Large intestine (tissue), 3 donors: ENCODE data around the gene DCAF15. TPM values are rescaled to one million over a fixed set of nuclear protein-coding genes. Genes with fewer than 3 reads are reported as not detected.

Source experiments
- DNase-seq, 2 donors: peaks; one replicate each; pipeline versions ENCODE4 v3.0.0 to v3.0.0-alpha.2; 2013
- H3K27ac ChIP-seq: one replicate; pipeline ENCODE4 v1.5.1; 2013; ENCODE audit warnings: low read length
- H3K27me3 ChIP-seq: 2 replicates; pipeline ENCODE4 v1.6.1; 2013; ENCODE audit warnings: low read length; ENCODE audit not compliant: control insufficient read depth, insufficient read depth
- H3K36me3 ChIP-seq: 2 replicates; pipeline ENCODE4 v1.6.1; 2013; ENCODE audit warnings: low read length; ENCODE audit not compliant: control insufficient read depth, insufficient read depth
- H3K4me1 ChIP-seq: one replicate; pipeline ENCODE4 v1.6.1; 2013; ENCODE audit warnings: low read length; ENCODE audit not compliant: control insufficient read depth, insufficient read depth
- H3K4me3 ChIP-seq: one replicate; pipeline ENCODE4 v1.5.1; 2013; ENCODE audit warnings: low read length
- H3K9me3 ChIP-seq: one replicate; pipeline ENCODE4 v1.6.1; 2013; ENCODE audit warnings: mild to moderate bottlenecking, low read depth, low read length, moderate library complexity; ENCODE audit not compliant: control insufficient read depth
- WGBS: methylation state at CpG from one replicate; pipeline ENCODE4 v1.1.5; 2013; ENCODE audit warnings: low lambda C conversion rate; ENCODE audit not compliant: insufficient coverage; 5-methylcytosine and 5-hydroxymethylcytosine counted together
- polyA plus RNA-seq: library from polyadenylated mRNA; unstranded; fragments of 120-200 nt; gene quantifications from one replicate; pipeline ENCODE4 v1.2.1, GENCODE V29; 2013

Gene DCAF15
- polyA plus RNA-seq, 1 donor = 26.8 TPM

GRCh38 chr19:13984186-13984585, 31.9 kb downstream of the DCAF15 start:
- Histone ChIP-seq H3K36me3 (peaks cover 29% of the 10 kb centered on the region), H3K27ac (no peak overlapping the region), H3K4me1 (peaks cover 47% of the 10 kb centered on the region)

GRCh38 chr19:13984875-13985741, 32.8 kb downstream of the DCAF15 start:
- H3K4me3 ChIP-seq = no peak overlapping the region
- H3K36me3 ChIP-seq = peaks cover 29% of the 10 kb centered on the region
- H3K4me1 ChIP-seq = peaks cover 37% of the 10 kb centered on the region
- no peaks in the 10 kb centered on the region for H3K27me3 ChIP-seq
- peak overlapping the region; percentile 73 for H3K27ac ChIP-seq
- WGBS = no CpG with 5 or more reads among the region's 25 CpGs
- no peak for DNase-seq
- H3K9me3 ChIP-seq = no peaks in the 10 kb centered on the region

More at GRCh38 chr19:13984186-13984585, 31.9 kb downstream of the DCAF15 start:
- no CpG with 5 or more reads among the region's 15 CpGs for WGBS
- no peak for DNase-seq
- H3K4me3 ChIP-seq = no peak overlapping the region
- H3K27me3 ChIP-seq = no peaks in the 10 kb centered on the region
- no peaks in the 10 kb centered on the region for H3K9me3 ChIP-seq

GRCh38 chr19:13985771-13986347, 33.5 kb downstream of the DCAF15 start:
- Histone ChIP-seq H3K36me3 (peaks cover 23% of the 10 kb centered on the region), H3K9me3 (no peaks in the 10 kb centered on the region), H3K27me3 (no peaks in the 10 kb centered on the region), H3K4me3 (peak overlapping the region; percentile 30), H3K4me1 (peaks cover 35% of the 10 kb centered on the region), H3K27ac (peak overlapping the region; percentile 73)
- DNase-seq = peak; percentile 68 to 83
- no CpG with 5 or more reads among the region's 10 CpGs for WGBS

DNA sequence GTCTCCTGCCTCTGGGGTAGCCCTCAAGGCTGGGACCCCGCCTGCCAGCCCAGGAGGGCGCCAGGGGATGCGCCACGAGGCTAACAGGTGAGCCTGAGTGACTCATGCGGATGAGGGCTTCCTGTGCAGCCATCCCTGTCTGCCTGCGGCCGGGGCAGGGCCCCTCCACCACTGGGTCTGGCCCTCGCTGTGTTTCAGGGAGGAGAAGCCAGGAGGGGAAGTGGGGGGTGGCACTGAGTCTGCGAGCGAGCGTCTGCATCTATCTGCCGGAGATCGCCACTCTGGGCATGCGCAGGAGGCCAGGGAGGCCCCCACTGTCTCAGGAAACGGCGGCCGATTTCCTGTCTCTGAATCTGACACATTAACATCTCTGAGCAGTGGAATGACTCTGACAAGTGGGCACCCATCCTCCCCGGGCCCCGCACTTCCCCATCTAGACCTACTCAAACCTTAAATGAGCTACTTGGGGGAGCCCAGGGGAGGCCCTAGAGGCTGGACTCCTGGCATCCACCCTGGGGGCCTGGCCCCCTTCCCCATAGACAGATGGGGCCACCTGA, 34.1 kb downstream of the DCAF15 start:
- Histone ChIP-seq H3K36me3 (peaks cover 27% of the 10 kb centered on the region), H3K4me1 (peaks cover 35% of the 10 kb centered on the region), H3K27ac (peak overlapping the region; percentile 73), H3K4me3 (peak overlapping the region; percentile 30), H3K27me3 (no peaks in the 10 kb centered on the region), H3K9me3 (no peaks in the 10 kb centered on the region)
- no CpG with 5 or more reads among the region's 19 CpGs for WGBS
- DNase-seq = peak; percentile 68 to 73

DNA sequence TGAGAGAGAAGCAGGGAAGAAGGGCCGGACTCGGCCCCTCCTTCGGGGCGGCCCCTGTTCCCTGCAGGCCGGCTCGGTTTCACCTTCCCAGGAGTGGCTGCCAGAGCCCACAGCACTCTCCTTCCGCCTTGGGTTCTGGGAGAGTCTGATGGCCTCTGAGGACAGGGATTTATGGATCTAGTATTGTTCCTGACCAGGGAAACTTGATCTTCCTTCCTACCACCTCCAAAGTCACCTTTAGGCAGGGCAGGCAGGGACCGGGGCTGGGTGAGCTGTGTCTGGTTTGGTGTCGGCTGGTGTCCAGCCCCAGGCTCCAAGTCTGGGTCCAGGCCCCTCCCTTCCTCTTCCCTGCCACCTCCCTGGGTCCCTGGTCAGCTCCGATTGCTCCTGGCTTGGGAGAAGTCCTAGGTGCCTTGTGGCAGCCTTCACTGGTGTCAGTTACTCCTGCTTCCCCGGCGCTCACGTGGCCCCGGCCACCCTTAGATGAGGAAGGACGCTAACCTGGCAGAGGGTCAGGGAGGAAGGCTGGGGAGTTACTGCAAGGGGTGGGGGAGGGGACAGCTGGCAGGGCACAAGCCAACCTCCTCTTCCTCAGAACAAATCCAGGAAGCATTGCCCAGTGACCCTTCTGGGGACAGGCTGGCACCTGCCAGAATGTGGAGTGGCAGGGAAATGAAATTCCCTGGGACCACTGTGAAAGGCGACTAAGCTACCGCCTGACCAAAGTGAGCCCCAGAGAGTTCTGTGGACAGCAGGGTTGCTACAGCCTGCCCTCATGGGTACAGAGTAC, 35.0 kb downstream of the DCAF15 start:
- Histone ChIP-seq H3K4me3 (no peak overlapping the region), H3K27me3 (no peaks in the 10 kb centered on the region), H3K36me3 (peaks cover 26% of the 10 kb centered on the region), H3K9me3 (no peaks in the 10 kb centered on the region), H3K27ac (peak overlapping the region; percentile 73), H3K4me1 (peaks cover 35% of the 10 kb centered on the region)
- WGBS = no CpG with 5 or more reads among the region's 17 CpGs
- DNase-seq = no peak

GRCh38 chr19:13989487-13989886, 37.2 kb downstream of the DCAF15 start:
- Histone ChIP-seq H3K4me3 (no peak overlapping the region), H3K36me3 (peaks cover 30% of the 10 kb centered on the region), H3K27me3 (no peaks in the 10 kb centered on the region), H3K27ac (no peak overlapping the region), H3K4me1 (peaks cover 23% of the 10 kb centered on the region), H3K9me3 (no peaks in the 10 kb centered on the region)
- WGBS = 100% methylated on average over 1 of the region's 7 CpGs
- DNase-seq = no peak

DNA sequence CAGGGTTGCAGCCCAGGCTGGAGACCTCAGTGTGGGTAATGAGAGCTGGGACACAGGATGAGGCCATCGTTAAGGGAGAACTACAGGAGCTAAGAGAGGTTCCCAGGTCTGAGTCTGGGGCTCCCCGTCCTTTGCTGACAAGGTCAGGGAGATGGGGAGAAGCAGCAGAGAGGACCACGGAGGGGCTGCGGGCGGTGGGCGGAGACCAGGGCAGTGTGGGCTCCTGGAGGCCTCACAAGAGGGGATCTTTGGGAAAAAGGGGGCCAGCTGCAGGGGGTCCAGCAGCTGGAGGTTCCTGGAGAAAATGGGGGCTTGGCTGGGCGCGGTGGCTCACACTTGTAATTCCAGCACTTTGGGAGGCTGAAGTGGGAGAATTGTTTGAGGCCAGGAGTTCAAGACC, 37.8 kb downstream of the DCAF15 start:
- peaks cover 32% of the 10 kb centered on the region for H3K36me3 ChIP-seq
- WGBS = no CpG with 5 or more reads among the region's 8 CpGs
- H3K9me3 ChIP-seq = no peaks in the 10 kb centered on the region

GRCh38 chr19:13992025-13992424, 39.7 kb downstream of the DCAF15 start:
- H3K27me3 ChIP-seq = no peaks in the 10 kb centered on the region
- peaks cover 39% of the 10 kb centered on the region for H3K36me3 ChIP-seq
- no peak overlapping the region for H3K27ac ChIP-seq
- H3K4me1 ChIP-seq = peaks cover 6% of the 10 kb centered on the region
- no peak overlapping the region for H3K4me3 ChIP-seq
- WGBS = no CpG with 5 or more reads among the region's 7 CpGs
- H3K9me3 ChIP-seq = no peaks in the 10 kb centered on the region
- DNase-seq = no peak

More for the DNA sequence above, 37.8 kb downstream of the DCAF15 start:
- Histone ChIP-seq H3K27ac (no peak overlapping the region), H3K27me3 (no peaks in the 10 kb centered on the region), H3K4me3 (no peak overlapping the region), H3K4me1 (peaks cover 23% of the 10 kb centered on the region)
- no peak for DNase-seq

DNA sequence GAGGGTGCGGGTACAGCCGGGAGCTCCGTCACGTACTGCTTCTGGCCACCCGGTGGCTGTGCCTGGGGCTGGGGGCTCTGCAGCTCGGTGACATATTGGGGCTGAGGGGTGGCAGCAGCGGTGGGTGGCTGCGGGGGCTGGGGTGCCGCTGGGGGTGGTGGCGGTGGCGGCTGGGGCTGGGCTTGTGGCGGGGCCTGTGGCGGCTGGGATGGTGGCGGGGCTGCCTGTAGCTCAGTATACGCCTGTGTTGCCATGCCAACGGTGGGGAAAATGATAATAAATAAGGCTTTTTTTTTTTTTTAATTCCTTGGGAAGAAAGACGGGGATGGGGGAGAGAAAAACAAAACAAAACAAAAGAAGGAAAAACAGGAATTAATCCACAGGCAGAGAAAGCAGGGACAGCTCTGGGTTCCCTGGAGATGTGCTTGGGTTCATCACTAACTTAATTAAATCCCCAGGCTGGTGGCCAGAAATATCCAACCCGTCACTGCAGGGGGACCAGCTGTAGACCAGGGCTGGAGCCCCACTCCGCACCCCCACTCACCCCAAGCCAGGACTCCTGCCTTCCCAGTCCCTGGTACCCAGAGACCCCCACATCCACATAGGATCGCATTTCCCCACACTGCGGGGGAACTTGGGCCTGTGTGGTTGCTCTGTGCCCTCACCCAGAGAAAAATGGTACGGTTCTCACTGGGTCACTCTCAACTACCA, 41.4 kb downstream of the DCAF15 start:
- Histone ChIP-seq H3K4me1 (no peaks in the 10 kb centered on the region), H3K9me3 (peaks cover 3% of the 10 kb centered on the region), H3K4me3 (no peak overlapping the region), H3K27me3 (no peaks in the 10 kb centered on the region), H3K36me3 (peaks cover 44% of the 10 kb centered on the region), H3K27ac (no peak overlapping the region)
- WGBS = 60% methylated on average over 1 of the region's 22 CpGs
- DNase-seq = no peak
